ENCODE measurements around the gene HDAC5.
"Not testable (repeated sequence)": the region's sequence is repeated elsewhere in the genome, so short reads cannot be mapped to it uniquely, and the experiment has no call there.

HDAC5 gene

GRCh38 chr17:44123356-44124117, at the start of gene HDAC5:
Gene HDAC5 (minus strand): TSS chr17:44123641. CDS start chr17:44117515, 6,126 bp downstream.
- DNase-seq = peak; percentile 94 to 98

- DNase-seq = no peak
These were observed 48.6 kb upstream of the HDAC5 start for GRCh38 chr17:44171931-44172455.

GRCh38 chr17:44170499-44171201, 47.2 kb upstream of the HDAC5 start, which contains the start of gene ASB16:
Gene ASB16 (plus strand): TSS chr17:44170704. CDS start chr17:44170790, 86 bp downstream.
- no peak for DNase-seq

GRCh38 chr17:44170135-44170498, 46.7 kb upstream of the HDAC5 start:
- DNase-seq = no peak

- DNase-seq = no peak
These were observed 43.9 kb upstream of the HDAC5 start for GRCh38 chr17:44167181-44167861.

- DNase-seq = no peak
These were observed 41.0 kb upstream of the HDAC5 start for GRCh38 chr17:44164476-44164875.

GRCh38 chr17:44159519-44160210, 36.2 kb upstream of the HDAC5 start:
- no peak for DNase-seq

- DNase-seq = no peak
These were observed 32.0 kb upstream of the HDAC5 start for GRCh38 chr17:44155488-44155887.

GRCh38 chr17:44152875-44153274, 29.4 kb upstream of the HDAC5 start:
- no peak for DNase-seq

GRCh38 chr17:44149750-44150329, 26.4 kb upstream of the HDAC5 start:
- no peak for DNase-seq

GRCh38 chr17:44149066-44149465, 25.6 kb upstream of the HDAC5 start:
- DNase-seq = not testable (repeated sequence)

- no peak for DNase-seq
These were observed 24.4 kb upstream of the HDAC5 start for GRCh38 chr17:44147812-44148211.

GRCh38 chr17:44146375-44147346, 23.2 kb upstream of the HDAC5 start:
- no peak for DNase-seq

- DNase-seq = no peak
These were observed 21.7 kb upstream of the HDAC5 start for GRCh38 chr17:44144966-44145739.

- DNase-seq = not testable (repeated sequence)
These were observed 20.5 kb upstream of the HDAC5 start for GRCh38 chr17:44143921-44144320.

GRCh38 chr17:44137891-44138709, 14.7 kb upstream of the HDAC5 start:
- DNase-seq = peak; percentile 28 to 31

GRCh38 chr17:44134752-44135568, 11.5 kb upstream of the HDAC5 start:
- DNase-seq = no peak

- DNase-seq = no peak
These were observed 10.6 kb upstream of the HDAC5 start for GRCh38 chr17:44133918-44134476.
